GM18526 (cell line): Measurements from ENCODE around the gene AIPL1.

Source experiments
- POLR2A ChIP-seq: IDR thresholded peaks from 3 replicates; pipeline ENCODE4 v1.6.1; 2011; ENCODE audit not compliant: insufficient read length; ENCODE audit errors: extremely low read depth

Gene AIPL1

GRCh38 chr17:6435051-6435450, at the start of gene AIPL1:
Gene AIPL1, minus strand, starts transcription at chr17:6435121. Its CDS starts 17 bp downstream, at chr17:6435104.
- no peak for TF ChIP-seq POLR2A

- no peak for TF ChIP-seq POLR2A
Measured at GRCh38 chr17:6483507-6483906, 48.6 kb upstream of the AIPL1 start.

GRCh38 chr17:6482105-6482455, 47.2 kb upstream of the AIPL1 start:
- no peak for TF ChIP-seq POLR2A

GRCh38 chr17:6480303-6480675, 45.4 kb upstream of the AIPL1 start:
- no peak for TF ChIP-seq POLR2A

- no peak for TF ChIP-seq POLR2A
Measured at GRCh38 chr17:6479622-6480302, 44.8 kb upstream of the AIPL1 start.

- TF ChIP-seq POLR2A: no peak
Measured at GRCh38 chr17:6478486-6478885, 43.6 kb upstream of the AIPL1 start.

GRCh38 chr17:6477831-6478383, 43.0 kb upstream of the AIPL1 start:
- TF ChIP-seq POLR2A: no peak

- TF ChIP-seq POLR2A: no peak
Measured at GRCh38 chr17:6476810-6477179, 41.9 kb upstream of the AIPL1 start.

GRCh38 chr17:6476076-6476809, 41.3 kb upstream of the AIPL1 start:
- no peak for TF ChIP-seq POLR2A

GRCh38 chr17:6475411-6475810, 40.5 kb upstream of the AIPL1 start:
- no peak for TF ChIP-seq POLR2A

GRCh38 chr17:6474906-6475305, 40.0 kb upstream of the AIPL1 start:
- TF ChIP-seq POLR2A: no peak

- TF ChIP-seq POLR2A: no peak
Measured at GRCh38 chr17:6474376-6474775, 39.5 kb upstream of the AIPL1 start.

- TF ChIP-seq POLR2A: no peak
Measured at GRCh38 chr17:6473128-6473767, 38.3 kb upstream of the AIPL1 start.

GRCh38 chr17:6472517-6472916, 37.6 kb upstream of the AIPL1 start:
- TF ChIP-seq POLR2A: no peak

- TF ChIP-seq POLR2A: no peak
Measured at GRCh38 chr17:6471531-6472465, 36.9 kb upstream of the AIPL1 start.
